ENCODE measurements around the gene MSL1. TPM values are rescaled to one million over a fixed set of nuclear protein-coding genes. Genes with fewer than 3 reads are reported as not detected.

MSL1 gene
- total and polyA plus RNA-seq, 2 of the 13 experiments (the other 11 are each of a cell fraction or from before 2014, with no cell fraction given): 63.8 to 88.5 TPM

GRCh38 chr17:40121181-40122135, at the start of gene MSL1 (continued):
- no peak for TF ChIP-seq ZNF646 (CRISPR knock-in tag; IDR thresholded peaks at IDR 0.05)
- TF ChIP-seq ZNF891 (CRISPR knock-in tag; IDR thresholded peaks at IDR 0.05): peak; percentile 18; the same call in 1 of the 2 replicates
- peak; percentile 49 for TF ChIP-seq XRCC5 (optimal IDR thresholded peaks at IDR 0.05; ENCODE audit: low read length)
- peak; percentile 41; the same call in 1 of the 2 replicates for TF ChIP-seq MAX (IDR thresholded peaks at IDR 0.05)
- TF ChIP-seq ZNF576 (CRISPR knock-in tag; IDR thresholded peaks at IDR 0.05): no peak
- 0 out of 2 replicates have a peak, but pooled peaks have one; percentile 11 for TF ChIP-seq ZNF772 (CRISPR knock-in tag; IDR thresholded peaks at IDR 0.05)
- peak; percentile 33; the same call in 1 of the 2 replicates for TF ChIP-seq SALL2 (CRISPR knock-in tag; IDR thresholded peaks at IDR 0.05)
- 0 out of 2 replicates have a peak, but pooled peaks have one; percentile 42 for TF ChIP-seq HNF1B (CRISPR knock-in tag; IDR thresholded peaks at IDR 0.05)
- TF ChIP-seq POLR2G (IDR thresholded peaks at IDR 0.05; ENCODE audit: low read depth, low read length): peak; percentile 63; the same call in 1 of the 2 replicates
- TF ChIP-seq ZNF776 (CRISPR knock-in tag; IDR thresholded peaks at IDR 0.05): 0 out of 2 replicates have a peak, but pooled peaks have one; percentile 27
- TF ChIP-seq POLR2A (IDR thresholded peaks at IDR 0.05; ENCODE audit: insufficient read depth in 1 of 2, low read depth in 2 of 2, low read length in 2 of 2): peak in 1 of 2 experiments; percentile 54
- peak; percentile 65 for TF ChIP-seq ZFY (CRISPR knock-in tag; IDR thresholded peaks at IDR 0.05)
